ENCODE data around the gene PSMD5.
A peak's percentile ranks its signal among the peaks of the same experiment; 100 is the strongest.

DNA sequence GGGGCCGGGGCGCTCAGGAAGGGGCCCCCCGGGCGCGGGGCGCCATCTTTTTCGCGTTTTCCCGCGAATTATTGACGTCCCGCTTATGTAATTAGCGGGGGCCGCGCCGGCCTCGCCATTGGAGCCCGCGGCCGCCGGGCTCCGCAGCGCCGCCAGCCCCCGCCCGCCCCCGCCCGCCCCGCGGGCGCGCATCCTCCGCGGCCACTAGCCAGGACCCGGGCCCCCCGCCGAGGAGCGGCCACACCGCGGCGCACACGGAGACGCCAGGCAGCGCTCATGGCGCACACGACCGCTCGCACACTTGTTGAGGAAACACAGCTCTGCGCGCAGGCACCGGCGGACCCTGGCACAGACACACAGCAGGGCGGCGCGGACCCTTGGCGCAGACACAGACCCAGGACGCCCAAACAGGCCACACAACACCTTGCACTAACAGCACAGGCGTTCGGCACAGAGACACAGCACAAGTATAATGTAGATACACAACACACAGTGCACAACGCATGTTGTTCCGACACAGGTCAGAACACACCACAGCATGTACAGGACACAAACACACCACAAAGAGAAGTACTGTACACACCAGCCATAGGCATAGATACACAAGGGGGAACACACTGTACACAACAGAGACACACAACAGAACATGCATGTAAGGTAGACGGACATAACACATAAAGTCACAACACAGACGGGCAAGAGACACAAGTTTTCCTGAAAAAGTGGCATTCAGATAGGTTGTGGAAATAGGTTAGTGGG is 34.7 kb upstream of the PSMD5 start:
- TF ChIP-seq EP300 (IDR thresholded peaks at IDR 0.05; ENCODE audit: borderline replicate concordance in 1 of 2, low read depth in 1 of 2, low read length in 1 of 2) (0 out of 4 replicates have a peak, but pooled peaks of 1 of the 2 experiments have one; percentile 19), JUND (IDR thresholded peaks at IDR 0.05) (no peak), POLR2AphosphoS5 (IDR thresholded peaks at IDR 0.05; ENCODE audit: low read depth, low read length) (no peak)
- TF ChIP-seq, protein P1, sequence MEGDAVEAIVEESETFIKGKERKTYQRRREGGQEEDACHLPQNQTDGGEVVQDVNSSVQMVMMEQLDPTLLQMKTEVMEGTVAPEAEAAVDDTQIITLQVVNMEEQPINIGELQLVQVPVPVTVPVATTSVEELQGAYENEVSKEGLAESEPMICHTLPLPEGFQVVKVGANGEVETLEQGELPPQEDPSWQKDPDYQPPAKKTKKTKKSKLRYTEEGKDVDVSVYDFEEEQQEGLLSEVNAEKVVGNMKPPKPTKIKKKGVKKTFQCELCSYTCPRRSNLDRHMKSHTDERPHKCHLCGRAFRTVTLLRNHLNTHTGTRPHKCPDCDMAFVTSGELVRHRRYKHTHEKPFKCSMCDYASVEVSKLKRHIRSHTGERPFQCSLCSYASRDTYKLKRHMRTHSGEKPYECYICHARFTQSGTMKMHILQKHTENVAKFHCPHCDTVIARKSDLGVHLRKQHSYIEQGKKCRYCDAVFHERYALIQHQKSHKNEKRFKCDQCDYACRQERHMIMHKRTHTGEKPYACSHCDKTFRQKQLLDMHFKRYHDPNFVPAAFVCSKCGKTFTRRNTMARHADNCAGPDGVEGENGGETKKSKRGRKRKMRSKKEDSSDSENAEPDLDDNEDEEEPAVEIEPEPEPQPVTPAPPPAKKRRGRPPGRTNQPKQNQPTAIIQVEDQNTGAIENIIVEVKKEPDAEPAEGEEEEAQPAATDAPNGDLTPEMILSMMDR (IDR thresholded peaks at IDR 0.05): no peak; the same call in 1 of the 2 replicates

All from SK-N-SH (cell line).